ENCODE measurements around the gene GALNTL6. TPM values are rescaled to one million over a fixed set of nuclear protein-coding genes. Genes with fewer than 3 reads are reported as not detected.

Gene GALNTL6
- total RNA-seq, 2 donors from 2014 or later: 0.92 to 3.8 TPM

GRCh38 chr4:173088144-173088543 lies 1274.9 kb downstream of the GALNTL6 start:
- no peak for ATAC-seq (ENCODE audit: insufficient number of reproducible peaks, low FRiP score, low read depth)
- TF ChIP-seq, protein P1, sequence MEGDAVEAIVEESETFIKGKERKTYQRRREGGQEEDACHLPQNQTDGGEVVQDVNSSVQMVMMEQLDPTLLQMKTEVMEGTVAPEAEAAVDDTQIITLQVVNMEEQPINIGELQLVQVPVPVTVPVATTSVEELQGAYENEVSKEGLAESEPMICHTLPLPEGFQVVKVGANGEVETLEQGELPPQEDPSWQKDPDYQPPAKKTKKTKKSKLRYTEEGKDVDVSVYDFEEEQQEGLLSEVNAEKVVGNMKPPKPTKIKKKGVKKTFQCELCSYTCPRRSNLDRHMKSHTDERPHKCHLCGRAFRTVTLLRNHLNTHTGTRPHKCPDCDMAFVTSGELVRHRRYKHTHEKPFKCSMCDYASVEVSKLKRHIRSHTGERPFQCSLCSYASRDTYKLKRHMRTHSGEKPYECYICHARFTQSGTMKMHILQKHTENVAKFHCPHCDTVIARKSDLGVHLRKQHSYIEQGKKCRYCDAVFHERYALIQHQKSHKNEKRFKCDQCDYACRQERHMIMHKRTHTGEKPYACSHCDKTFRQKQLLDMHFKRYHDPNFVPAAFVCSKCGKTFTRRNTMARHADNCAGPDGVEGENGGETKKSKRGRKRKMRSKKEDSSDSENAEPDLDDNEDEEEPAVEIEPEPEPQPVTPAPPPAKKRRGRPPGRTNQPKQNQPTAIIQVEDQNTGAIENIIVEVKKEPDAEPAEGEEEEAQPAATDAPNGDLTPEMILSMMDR (IDR thresholded peaks at IDR 0.05): no peak
- H3K4me3 ChIP-seq: no peak overlapping the region
- no peaks in the 10 kb centered on the region for H3K4me1 ChIP-seq (ENCODE audit: control insufficient read depth in 1 of 2, low read depth in 2 of 2)
- H3K36me3 ChIP-seq: no peaks in the 10 kb centered on the region
- no peaks in the 10 kb centered on the region for H3K27me3 ChIP-seq (replicated peaks; ENCODE audit: insufficient read depth)
- H3K9me3 ChIP-seq: no peaks in the 10 kb centered on the region
- H3K27ac ChIP-seq: no peak overlapping the region
- DNase-seq (ENCODE audit: low spot score): no peak

All from thoracic aorta (tissue), 2 donors.